Measurements from ENCODE around the gene FAM43B.

- TF ChIP-seq TEAD1 (CRISPR knock-in tag; IDR thresholded peaks at IDR 0.05) (no peak), NR2C2 (CRISPR knock-in tag; IDR thresholded peaks at IDR 0.05) (no peak), USF2 (CRISPR knock-in tag; IDR thresholded peaks at IDR 0.05) (no peak), RELA (CRISPR knock-in tag; IDR thresholded peaks at IDR 0.05; ENCODE audit: borderline replicate concordance) (no peak), ETV6 (CRISPR knock-in tag; IDR thresholded peaks at IDR 0.05) (no peak), ZNF317 (CRISPR knock-in tag; IDR thresholded peaks at IDR 0.05; ENCODE audit: borderline replicate concordance, low read depth) (no peak), JAZF1 (CRISPR knock-in tag; IDR thresholded peaks at IDR 0.05) (no peak), FOXK1 (CRISPR knock-in tag; IDR thresholded peaks at IDR 0.05) (no peak)
- TF ChIP-seq, protein P1, sequence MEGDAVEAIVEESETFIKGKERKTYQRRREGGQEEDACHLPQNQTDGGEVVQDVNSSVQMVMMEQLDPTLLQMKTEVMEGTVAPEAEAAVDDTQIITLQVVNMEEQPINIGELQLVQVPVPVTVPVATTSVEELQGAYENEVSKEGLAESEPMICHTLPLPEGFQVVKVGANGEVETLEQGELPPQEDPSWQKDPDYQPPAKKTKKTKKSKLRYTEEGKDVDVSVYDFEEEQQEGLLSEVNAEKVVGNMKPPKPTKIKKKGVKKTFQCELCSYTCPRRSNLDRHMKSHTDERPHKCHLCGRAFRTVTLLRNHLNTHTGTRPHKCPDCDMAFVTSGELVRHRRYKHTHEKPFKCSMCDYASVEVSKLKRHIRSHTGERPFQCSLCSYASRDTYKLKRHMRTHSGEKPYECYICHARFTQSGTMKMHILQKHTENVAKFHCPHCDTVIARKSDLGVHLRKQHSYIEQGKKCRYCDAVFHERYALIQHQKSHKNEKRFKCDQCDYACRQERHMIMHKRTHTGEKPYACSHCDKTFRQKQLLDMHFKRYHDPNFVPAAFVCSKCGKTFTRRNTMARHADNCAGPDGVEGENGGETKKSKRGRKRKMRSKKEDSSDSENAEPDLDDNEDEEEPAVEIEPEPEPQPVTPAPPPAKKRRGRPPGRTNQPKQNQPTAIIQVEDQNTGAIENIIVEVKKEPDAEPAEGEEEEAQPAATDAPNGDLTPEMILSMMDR (IDR thresholded peaks at IDR 0.05): no peak
- TF ChIP-seq, protein P2, sequence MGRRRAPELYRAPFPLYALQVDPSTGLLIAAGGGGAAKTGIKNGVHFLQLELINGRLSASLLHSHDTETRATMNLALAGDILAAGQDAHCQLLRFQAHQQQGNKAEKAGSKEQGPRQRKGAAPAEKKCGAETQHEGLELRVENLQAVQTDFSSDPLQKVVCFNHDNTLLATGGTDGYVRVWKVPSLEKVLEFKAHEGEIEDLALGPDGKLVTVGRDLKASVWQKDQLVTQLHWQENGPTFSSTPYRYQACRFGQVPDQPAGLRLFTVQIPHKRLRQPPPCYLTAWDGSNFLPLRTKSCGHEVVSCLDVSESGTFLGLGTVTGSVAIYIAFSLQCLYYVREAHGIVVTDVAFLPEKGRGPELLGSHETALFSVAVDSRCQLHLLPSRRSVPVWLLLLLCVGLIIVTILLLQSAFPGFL (CRISPR knock-in tag; IDR thresholded peaks at IDR 0.05; ENCODE audit: borderline replicate concordance): no peak
Observed at GRCh38 chr1:20588634-20589225, 36.4 kb downstream of the FAM43B start, which contains the start of gene CDA.

Measured in WTC11 (cell line).